Embryonic facial prominence (tissue), 1 donor: ENCODE data around the gene PLXNB3.
"Not testable (repeated sequence)": the region's sequence is repeated elsewhere in the genome, so short reads cannot be mapped to it uniquely, and the experiment has no call there.

ENCODE experiments used
- DNase-seq: peaks from one replicate; pipeline ENCODE4 v3.0.0-alpha.2; 2016; ENCODE audit errors: extremely low spot score

The PLXNB3 gene

DNA sequence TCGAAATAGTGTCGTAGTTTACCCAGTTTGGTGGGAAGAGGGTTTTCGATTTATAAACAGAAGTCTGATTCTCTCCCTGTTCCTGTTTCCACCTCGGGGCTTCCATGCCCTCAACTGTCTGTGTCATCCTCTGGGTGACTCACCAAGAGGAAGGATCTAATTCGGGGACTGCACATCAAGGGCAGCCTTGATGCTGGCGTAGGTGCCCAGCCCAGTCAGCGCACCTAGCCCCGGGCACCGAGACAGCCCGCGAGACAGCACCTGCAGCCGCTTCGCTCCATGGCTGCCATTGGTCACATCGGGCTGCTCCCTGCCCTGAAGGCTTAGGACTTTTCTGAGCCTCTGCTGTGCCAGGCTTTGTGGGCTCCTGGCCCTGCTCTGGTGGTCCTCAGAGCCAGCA, 31.6 kb upstream of the PLXNB3 start:
- DNase-seq = no peak

DNA sequence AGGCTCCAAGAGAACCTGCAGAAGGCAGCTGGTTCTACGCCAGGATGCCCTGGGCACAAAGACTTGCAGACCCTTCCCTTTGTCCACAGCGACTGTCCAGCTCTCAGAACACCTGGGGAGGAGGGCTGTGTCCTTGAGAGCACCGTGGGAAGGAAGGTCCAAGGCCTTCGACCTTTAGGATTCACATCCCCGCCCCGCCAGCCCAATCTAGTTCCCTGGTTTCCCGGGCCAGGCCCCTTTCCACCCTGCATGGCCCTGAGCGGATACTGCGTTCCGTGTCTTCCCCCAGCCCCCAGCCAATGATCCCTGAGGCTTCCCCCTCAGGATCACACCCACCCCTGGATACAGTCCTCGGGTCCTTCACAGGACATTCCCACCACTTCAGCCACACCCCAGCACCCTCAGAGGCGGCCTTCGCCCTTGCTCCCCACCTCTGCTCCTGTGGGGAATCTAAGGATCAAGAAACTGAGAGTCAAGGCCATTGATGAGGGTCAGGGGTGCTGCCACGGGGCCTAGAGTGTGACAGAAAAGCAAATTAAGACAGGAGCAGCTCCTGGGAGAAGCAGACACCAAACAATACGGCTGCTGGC, 30.3 kb upstream of the PLXNB3 start:
- DNase-seq = no peak

DNA sequence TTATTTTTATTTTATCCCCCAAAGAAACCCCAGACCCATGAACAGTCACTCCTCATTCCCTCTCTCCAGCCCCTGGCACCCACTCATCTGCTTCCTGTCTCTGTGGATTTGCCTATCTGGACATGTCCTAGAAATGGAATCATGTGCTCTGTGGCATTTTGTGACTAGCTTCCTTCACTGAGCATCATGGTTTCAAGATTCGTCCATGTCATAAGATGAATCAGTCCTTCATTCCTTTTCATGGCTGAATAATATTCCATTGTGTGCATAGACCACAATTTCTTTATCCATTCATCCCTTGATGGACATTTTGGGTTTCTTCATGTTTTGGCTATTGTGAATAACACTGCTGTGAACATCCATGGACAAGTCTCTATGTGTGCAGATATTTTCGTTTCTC, 29.2 kb upstream of the PLXNB3 start:
- no peak for DNase-seq

DNA sequence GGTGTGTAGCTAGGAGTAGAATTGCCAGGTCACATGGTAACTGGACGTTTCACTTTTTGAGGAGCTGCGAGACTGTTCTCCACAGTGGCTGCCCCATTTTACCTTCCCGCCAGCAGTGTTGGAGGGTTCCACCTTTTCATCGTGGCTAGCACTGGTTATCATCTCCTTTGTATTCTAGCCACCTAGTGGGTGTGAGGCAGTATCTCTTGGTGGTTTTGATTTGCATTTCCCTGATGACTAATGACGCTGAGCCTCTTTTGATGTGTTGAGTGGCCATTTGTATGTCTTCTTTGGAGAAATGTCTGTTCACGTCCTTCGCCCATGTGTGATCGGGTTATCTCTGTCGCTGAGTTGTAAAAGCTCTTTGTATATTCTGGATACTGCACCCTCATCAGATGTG, 28.8 kb upstream of the PLXNB3 start:
- DNase-seq = no peak

DNA sequence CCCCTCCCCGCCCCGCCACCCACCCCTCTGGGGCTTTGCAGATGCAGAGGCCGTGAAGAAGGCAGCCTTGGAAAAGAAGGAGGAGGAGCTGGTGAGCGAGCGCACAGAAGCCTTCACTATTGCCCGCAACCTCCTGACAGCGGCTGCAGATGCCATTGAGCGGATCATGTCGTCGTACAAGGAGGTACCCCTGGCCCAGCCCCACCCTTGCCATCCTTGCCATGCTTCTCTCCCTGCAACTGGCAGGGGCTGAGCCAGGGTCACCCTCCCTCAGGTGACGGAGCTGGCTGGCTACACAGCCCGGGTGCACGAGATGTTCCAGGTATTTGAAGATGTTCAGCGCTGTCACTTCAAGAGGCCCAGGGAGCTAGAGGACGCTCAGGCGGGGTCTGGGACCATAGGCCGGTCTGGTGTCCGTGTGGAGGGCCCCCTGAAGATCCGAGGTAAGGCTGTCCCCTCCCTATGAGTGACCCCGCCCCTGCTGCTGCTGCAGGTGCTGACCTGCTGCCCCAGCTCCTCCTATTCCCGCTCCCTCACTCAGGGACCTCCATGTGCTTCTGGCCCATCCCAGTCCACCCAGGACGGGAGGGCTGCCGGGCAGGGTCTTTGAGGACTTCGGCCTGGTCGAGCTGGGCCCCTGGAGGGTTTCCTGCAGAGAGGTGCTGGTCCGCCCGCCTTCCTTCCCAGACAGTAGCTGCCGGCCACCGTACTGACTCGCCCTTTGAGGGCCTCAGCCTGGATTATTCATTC, 27.8 kb upstream of the PLXNB3 start:
- DNase-seq = no peak

DNA sequence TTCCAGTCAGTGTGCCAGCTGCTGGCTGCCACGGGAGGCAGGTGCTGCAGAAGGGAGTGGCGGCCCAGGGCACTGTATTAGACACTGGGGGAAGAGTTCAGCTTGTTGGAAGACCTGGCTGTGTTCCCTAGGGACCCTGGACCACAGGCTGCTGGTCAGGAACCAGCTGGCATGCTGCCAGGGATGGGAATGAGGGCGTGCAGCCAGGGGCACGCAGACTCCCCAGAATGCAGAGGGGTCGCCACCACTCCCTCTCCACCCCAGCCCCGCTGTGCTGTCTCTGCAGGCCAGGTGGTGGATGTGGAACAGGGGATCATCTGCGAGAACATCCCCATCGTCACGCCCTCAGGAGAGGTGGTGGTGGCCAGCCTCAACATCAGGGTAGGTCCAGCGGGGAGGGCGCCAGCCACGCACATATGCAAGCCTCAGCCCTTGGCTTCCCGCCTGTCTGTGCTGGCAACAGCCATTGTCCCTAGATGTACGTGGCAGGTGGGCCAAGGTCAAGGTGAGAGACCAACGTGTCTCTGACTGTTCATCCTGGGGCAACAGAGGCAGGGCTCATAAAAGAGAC, 27.1 kb upstream of the PLXNB3 start:
- DNase-seq = no peak

DNA sequence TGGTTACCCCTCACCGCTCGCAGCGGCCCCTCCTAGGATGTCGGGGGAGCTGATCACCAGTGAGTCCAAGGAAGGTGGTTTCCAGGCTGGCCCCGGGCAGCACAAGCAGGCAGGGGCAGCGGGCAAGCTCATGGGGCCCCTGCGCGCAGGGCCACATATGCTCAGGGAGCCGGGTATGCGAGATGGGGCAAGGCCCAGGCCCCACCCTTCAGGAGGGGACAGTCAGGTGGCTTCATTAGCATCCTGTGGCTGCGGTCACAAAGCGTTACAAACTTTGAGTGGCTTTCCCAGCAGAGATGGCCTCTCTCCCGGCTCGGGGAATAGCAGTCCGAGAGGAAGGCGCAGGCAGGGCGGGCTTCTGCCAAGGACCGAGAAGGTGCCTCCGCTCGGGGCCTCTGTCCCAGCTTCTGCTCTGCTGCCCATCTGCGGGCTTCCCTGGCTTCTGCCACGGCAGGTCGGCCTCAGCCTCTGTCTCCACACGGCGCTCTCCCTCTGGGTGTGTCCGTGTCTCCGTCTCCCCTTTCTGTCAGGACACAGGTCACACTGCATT, 25.9 kb upstream of the PLXNB3 start:
- no peak for DNase-seq

DNA sequence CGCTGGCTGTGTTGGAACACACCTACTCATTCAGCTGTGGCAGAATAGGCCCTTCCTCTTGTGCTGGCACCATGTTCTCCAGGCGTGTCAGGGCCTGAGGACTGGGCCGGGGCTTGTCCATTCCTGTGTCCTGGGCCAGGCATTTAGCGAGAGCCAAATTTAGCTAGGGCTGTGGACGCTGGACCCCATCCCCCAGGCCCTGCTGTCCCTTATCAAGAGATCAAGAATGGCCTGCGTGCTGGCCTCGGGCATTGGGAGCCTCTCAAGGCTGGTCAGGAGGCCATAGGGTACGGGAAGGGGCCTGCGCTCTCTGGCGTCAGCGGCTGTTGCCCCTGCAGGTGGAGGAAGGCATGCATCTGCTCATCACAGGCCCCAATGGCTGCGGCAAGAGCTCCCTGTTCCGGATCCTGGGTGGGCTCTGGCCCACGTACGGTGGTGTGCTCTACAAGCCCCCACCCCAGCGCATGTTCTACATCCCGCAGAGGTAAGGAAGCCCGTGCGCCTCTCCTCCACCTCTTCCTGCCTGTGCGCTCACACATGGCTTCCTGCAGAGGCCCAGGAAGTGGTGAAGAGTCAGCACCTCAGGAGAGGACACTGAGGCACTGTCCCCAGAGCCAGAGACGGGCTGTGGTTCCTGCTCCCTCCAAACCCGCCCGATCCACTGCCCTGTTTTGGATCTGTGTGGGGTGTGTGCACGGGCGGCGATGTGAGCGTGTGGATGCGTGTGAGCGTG, 24.1 kb upstream of the PLXNB3 start:
- DNase-seq = no peak

DNA sequence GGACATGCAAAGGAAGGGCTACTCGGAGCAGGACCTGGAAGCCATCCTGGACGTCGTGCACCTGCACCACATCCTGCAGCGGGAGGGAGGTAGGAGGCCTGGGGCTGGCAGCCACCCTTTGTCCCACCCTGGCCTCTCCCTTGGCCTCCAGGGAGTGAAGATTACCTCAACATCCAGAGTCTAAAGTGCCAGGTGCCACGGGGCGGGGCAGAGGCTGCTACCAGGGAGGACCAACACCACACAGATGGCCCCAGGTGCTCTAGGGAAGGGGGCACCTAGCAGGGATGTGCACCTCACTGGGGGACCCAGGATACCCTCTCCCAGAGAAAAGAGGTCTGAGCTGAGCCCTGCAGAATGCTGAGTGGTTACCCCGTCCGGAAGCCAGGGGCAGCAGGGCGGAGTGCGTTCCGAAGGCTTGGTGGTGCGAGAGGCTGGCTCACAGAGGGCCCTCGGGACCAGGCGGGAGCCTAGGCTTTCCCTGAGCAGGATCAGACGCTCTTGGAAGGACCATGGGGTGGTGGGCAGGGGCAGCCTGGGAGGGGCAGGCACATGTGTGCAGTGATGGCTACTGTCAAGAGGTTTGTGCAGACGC, 23.3 kb upstream of the PLXNB3 start:
- no peak for DNase-seq

DNA sequence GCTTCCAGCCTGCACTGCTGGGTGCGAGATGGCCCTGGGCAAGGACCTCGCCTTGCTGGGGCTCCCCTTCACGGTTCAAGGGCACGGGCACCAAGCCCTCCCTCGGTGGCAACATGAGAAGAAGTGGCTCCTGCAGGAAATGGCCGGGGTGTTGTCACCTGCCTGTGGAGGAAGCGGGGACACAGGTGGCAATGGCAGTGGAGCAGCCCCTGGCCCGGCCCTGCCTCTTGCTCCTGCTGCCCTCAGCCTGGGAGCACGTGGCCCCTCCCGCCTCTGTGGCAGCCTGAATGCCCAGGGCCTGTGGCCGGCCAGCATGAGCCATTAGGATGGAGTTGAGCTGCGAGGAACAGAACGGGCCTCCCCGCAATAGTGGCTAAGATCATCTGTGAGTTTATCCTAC, 22.6 kb upstream of the PLXNB3 start:
- DNase-seq = no peak

DNA sequence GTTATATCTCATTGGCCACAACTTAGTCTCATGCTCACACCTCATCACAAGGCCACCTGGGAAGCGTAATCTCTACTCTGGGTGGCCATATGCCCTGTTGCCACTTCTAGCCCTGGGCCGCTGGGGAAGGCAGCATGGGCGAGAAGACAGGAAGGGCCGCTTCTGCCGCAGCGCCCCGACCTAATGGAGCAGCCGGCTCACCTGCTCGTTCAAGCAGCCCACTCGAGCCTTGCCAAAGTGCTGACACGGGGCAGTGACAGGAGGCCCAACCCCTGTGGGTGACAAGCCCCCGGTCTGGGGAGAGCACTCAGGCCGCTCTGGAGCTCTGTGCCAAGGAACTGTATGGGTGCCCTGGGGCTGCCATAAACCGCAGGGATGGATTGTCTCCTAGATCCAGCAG, 21.9 kb upstream of the PLXNB3 start:
- not testable (repeated sequence) for DNase-seq

DNA sequence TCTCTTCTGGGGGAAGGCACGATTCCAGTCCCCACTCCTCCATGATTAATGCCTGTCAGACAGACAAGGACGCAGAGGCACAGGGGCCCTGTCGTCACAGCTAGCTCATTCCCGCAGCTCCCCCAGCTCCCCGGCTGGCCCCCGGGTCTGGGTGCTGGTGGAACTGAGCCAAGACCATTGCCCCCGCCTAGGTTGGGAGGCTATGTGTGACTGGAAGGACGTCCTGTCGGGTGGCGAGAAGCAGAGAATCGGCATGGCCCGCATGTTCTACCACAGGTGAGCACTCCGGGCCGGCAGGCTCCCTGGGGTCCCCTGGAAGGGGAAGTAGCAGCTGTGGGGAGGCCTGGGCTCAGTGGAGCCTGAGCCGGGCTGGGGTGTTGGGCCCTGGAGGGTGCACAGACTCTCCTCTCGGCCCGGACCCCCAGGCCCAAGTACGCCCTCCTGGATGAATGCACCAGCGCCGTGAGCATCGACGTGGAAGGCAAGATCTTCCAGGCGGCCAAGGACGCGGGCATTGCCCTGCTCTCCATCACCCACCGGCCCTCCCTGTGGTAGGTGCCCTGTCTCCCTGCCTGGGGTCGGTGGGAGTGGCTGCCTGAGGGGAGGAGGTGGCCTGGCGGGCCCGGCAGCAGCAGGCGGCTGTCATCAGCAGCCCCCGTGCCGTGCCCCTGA, 21.1 kb upstream of the PLXNB3 start:
- not testable (repeated sequence) for DNase-seq

DNA sequence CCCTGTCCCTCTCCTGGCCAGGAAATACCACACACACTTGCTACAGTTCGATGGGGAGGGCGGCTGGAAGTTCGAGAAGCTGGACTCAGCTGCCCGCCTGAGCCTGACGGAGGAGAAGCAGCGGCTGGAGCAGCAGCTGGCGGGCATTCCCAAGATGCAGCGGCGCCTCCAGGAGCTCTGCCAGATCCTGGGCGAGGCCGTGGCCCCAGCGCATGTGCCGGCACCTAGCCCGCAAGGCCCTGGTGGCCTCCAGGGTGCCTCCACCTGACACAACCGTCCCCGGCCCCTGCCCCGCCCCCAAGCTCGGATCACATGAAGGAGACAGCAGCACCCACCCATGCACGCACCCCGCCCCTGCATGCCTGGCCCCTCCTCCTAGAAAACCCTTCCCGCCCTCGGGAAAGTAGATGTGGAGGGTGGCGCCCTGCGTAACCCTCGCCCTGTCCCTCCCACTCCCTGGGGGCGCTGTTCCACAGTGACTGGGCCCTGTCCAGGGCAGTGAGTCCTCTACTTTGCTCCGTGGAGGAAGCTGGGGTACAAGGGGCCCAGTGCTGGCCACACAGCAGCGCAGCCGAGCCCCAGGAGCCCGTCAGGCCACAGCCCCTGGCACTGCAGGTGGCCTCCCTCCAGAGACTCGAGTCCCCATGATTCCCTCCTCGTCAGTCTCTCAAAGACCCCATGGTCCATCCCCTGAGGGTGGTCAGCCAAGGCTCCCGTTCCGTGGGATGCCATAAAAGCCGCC, 20.4 kb upstream of the PLXNB3 start:
- not testable (repeated sequence) for DNase-seq

DNA sequence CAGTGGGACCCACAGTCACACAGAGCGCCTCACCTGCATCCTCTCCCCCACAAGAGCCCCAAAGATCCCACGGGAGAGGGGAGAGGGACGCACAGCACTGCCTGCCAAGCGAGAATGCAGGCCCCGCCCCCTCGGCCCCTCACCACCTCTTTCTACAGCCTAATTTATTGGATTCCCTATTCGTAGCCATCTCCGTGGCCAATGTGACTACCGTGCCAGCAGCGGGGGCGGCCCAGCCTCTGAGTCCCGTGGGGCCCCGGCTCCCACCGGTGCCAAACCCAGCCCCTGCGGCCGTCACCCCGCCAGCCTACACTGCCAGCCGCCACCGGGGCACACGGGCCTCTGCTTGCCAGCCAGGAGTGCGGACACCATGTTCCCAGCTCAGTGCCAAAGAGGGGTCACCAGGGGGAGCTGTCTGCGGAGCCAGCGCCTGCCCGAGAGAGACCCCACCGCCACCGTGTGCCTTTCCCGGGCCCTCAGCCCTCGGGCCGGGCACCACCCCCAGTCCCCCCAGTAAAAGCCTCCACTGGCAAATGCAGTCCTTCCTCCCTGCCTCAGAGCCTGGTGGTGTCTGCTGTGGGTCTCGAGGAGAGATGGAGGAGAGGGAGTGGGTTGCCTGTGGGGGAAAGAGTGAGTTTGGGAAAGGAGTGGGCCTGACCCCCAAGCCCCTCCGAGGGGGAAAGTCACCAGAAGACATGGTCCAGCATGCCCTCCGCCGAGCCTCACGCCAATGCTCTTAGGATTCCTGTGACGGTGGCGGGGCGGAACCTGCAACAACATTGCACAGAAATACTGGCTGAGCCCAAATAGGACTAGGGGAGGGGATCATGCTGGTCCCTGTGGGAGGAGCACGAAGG, 19.6 kb upstream of the PLXNB3 start:
- DNase-seq = no peak

DNA sequence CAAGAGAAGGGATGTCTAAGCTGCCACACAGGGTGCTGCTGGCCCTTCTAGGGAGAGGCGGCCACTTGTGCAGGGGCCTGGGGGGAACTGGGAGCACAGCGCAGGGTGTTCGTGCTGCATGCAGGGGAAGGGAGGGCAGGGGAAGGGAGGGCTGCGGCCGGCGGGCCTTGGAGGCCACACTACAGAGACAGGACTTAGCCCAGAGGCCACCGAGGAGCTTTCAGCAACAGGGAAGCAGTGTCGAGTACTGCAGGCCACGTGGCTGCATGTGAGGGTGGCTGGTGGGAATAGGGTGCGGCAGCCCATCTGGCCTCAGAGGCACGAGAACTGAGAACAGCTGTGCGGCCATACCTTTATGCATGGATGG, 19.0 kb upstream of the PLXNB3 start:
- not testable (repeated sequence) for DNase-seq

DNA sequence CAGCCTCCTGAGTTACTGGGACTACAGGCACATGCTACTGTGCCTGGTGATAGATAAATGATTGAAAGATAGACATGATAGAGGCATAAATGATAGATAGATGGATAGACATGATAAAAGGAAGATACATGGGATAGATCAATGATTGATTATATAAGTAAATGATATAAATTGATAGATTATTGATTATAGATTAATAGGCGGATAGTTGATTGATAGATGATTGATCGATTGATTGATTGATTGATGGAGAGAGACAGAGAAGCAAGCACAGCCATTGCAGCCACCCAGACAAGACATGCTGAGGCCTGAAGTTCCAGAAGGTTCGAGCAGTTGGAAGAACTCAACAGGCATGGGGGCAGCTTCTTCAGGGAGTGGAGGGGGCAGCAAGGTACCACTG, 17.7 kb upstream of the PLXNB3 start:
- no peak for DNase-seq

DNA sequence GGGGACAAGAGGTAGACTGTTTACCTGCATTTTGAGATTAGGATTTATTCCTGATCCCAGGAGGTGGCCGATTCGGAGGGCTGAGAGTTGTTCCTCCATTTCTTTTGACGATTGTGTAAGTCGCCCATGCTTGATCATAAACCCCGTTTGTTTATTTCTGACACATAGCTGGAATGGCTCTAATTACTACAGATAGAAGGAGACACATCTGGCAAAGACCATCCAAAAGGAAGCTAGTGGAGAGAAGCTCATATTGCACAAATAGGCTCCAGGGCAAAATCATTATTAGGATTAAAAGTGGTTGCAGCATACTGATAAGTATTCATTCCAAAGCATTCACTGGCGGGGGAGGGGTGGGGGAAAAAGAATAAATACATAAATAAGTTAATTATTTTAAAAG, 17.1 kb upstream of the PLXNB3 start:
- DNase-seq = not testable (repeated sequence)

DNA sequence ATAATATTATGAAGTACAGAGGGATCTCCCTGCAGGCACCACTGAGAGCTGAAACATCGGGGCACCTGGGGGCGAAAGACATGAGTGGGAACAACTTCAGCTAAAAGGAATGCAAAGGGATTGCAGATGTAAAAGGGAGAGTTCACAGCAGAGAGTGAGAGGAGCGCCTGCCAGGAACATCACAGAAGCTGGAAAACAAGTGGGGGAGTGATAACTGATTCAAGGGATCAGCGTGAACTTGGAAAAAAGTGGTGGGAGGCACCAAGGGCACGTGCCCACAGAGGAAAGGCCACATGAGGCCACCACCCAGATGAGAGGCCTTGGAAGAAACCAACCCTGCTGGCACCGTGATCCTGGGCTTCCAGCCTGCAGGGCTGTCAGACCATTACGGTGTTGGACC, 15.0 kb upstream of the PLXNB3 start:
- DNase-seq = not testable (repeated sequence)

DNA sequence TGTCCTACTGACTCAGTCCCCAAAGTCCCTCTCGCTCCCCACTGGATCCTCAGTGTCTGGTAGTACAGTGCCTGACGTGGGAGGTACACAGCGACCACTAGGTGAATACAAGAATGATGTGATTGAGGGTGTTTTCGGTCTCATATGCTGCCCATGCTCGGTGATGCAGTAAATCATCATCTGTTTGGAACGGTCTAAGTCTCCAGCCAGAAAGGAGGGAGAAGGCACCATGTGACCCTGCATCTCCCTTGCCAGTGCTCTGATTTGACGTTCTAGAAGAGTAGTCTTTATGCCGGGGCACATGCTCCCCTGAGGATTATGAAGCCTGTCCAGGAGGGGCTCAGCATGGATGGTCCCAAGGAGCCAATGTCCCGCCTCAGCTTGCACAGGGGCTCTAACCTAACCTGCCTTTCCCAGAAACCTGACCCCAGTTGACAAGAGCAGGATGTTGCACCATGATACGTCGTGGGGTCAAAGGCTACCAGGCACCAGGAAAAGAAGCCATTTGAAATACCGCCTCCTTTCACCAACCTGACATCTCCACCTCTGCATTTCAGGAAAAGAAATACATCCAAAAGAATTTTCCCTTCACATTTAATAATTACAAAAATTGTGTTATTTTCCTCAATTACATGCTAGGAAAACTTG, 13.8 kb upstream of the PLXNB3 start:
- no peak for DNase-seq
